HG03469 (cell line): ENCODE measurements around the gene TNK2.
"Not testable (repeated sequence)": the region's sequence is repeated elsewhere in the genome, so short reads cannot be mapped to it uniquely, and the experiment has no call there.

Experiments used
- ATAC-seq: cut with Tn5 transposase; IDR thresholded peaks from one replicate; pipeline ENCODE4 v1.9.1; 2021; ENCODE audit warnings: mild to moderate bottlenecking, moderate library complexity, moderate number of reproducible peaks; ENCODE audit not compliant: unreplicated experiment

TNK2 gene

GRCh38 chr3:195918176-195918575 is 9.8 kb upstream of the TNK2 start:
- no peak for ATAC-seq

GRCh38 chr3:195916991-195917390 is 8.6 kb upstream of the TNK2 start:
- ATAC-seq: no peak

GRCh38 chr3:195916291-195916690 is 7.9 kb upstream of the TNK2 start:
- ATAC-seq: no peak

- ATAC-seq: peak; percentile 79
These were observed 6.5 kb upstream of the TNK2 start for GRCh38 chr3:195914648-195915473.

GRCh38 chr3:195914146-195914545 is 5.8 kb upstream of the TNK2 start:
- ATAC-seq: not testable (repeated sequence)

GRCh38 chr3:195913382-195913781 is 5.0 kb upstream of the TNK2 start:
- no peak for ATAC-seq

GRCh38 chr3:195911946-195912270 is 3.6 kb upstream of the TNK2 start:
- ATAC-seq: no peak

- ATAC-seq: no peak
These were observed 2.9 kb upstream of the TNK2 start for GRCh38 chr3:195911041-195911945.

GRCh38 chr3:195910499-195910845 is 2.1 kb upstream of the TNK2 start:
- ATAC-seq: no peak

GRCh38 chr3:195909644-195910498 is 1.5 kb upstream of the TNK2 start:
- no peak for ATAC-seq

- ATAC-seq: no peak
These were observed 587 bp upstream of the TNK2 start for GRCh38 chr3:195908694-195909581.

GRCh38 chr3:195907684-195907933 is 742 bp downstream of the TNK2 start:
- no peak for ATAC-seq

- no peak for ATAC-seq
These were observed 1.3 kb downstream of the TNK2 start for GRCh38 chr3:195906865-195907683.

GRCh38 chr3:195905970-195906864 is 2.1 kb downstream of the TNK2 start:
- no peak for ATAC-seq

GRCh38 chr3:195904368-195904767 is 4.0 kb downstream of the TNK2 start:
- ATAC-seq: no peak

- no peak for ATAC-seq
These were observed 4.4 kb downstream of the TNK2 start for GRCh38 chr3:195903950-195904290.

- not testable (repeated sequence) for ATAC-seq
These were observed 5.7 kb downstream of the TNK2 start for GRCh38 chr3:195902634-195903033.

GRCh38 chr3:195901836-195902585 is 6.3 kb downstream of the TNK2 start:
- ATAC-seq: not testable (repeated sequence)
